SK-N-MC (cell line): ENCODE measurements around the gene AUTS2.

Source experiments
- DNase-seq: peaks from one replicate; pipeline ENCODE4 v3.0.0-alpha.2; 2011; ENCODE audit warnings: low read depth, low spot score
- H3K27ac ChIP-seq: fragments of 200-600 bp; sonication (generic); 2 replicates; pipeline ENCODE4 v1.5.1; 2016; ENCODE audit warnings: mixed run types
- H3K36me3 ChIP-seq: fragments of 200-600 bp; sonication (generic); 2 replicates; pipeline ENCODE4 v1.6.1; 2017; ENCODE audit warnings: antibody characterized with exemption, low read length, mixed read lengths; ENCODE audit not compliant: insufficient read depth
- H3K4me3 ChIP-seq: fragments of 200-600 bp; sonication (generic); 2 replicates; pipeline ENCODE4 v1.5.1; 2016
- H3K9ac ChIP-seq: fragments of 200-600 bp; sonication (generic); 2 replicates; pipeline ENCODE4 v1.8.0; 2017; ENCODE audit warnings: mixed run types, mixed read lengths; ENCODE audit not compliant: insufficient read length
- H3K9me3 ChIP-seq: fragments of 200-600 bp; sonication (generic); 2 replicates; pipeline ENCODE4 v1.6.1; 2017; ENCODE audit warnings: low read depth, mild to moderate bottlenecking, antibody characterized with exemption, low read length, moderate library complexity, mixed read lengths
- EZH2 ChIP-seq: fragments of 200-600 bp; sonication (generic); IDR thresholded peaks from one replicate; pipeline ENCODE4 v1.6.1; 2017; ENCODE audit warnings: antibody characterized with exemption
- FOXP2 ChIP-seq: optimal IDR thresholded peaks from 2 replicates; pipeline ENCODE3; 2011; ENCODE audit warnings: mild to moderate bottlenecking, moderate library complexity; ENCODE audit not compliant: insufficient read depth; ENCODE audit errors: extremely low read length, control extremely low read depth
- POLR2AphosphoS5 ChIP-seq: IDR thresholded peaks from 2 replicates; pipeline ENCODE4 v1.6.1; 2012; ENCODE audit warnings: mild to moderate bottlenecking, low read depth, low read length, borderline replicate concordance

Gene AUTS2

GRCh38 chr7:70384024-70384423 lies 785.7 kb downstream of the AUTS2 start:
- no peak overlapping the region for H3K9ac ChIP-seq
- no peaks in the 10 kb centered on the region for H3K9me3 ChIP-seq
- no peaks in the 10 kb centered on the region for H3K36me3 ChIP-seq
- no peak for TF ChIP-seq EZH2
- TF ChIP-seq POLR2AphosphoS5 = no peak
- no peak for TF ChIP-seq FOXP2
- DNase-seq = no peak
- no peak overlapping the region for H3K27ac ChIP-seq
- H3K4me3 ChIP-seq = no peak overlapping the region

- DNase-seq = no peak
Measured at GRCh38 chr7:70384891-70385290, 786.6 kb downstream of the AUTS2 start.

DNA sequence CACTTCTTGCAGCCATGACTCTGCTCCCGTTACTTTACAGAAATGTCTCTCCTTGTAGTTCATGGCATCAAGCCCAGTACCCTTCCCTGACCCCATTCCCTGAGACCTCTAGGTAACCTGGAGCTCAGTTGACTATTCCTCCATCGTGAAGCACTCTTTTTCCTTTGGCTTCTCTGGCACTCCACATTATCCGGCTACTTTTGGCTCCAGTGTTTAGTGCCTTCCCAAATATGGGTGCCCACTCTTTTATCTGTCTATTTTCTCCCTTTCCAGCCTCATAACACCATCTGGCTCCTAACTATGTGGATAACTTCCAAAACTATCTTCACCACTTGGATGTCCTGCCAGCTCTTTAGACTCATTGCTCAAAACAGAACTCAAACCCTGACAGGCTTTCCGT lies 788.9 kb downstream of the AUTS2 start:
- TF ChIP-seq EZH2 (no peak), FOXP2 (no peak), POLR2AphosphoS5 (no peak)
- no peak for DNase-seq
- no peaks in the 10 kb centered on the region for H3K36me3 ChIP-seq
- H3K9me3 ChIP-seq = no peaks in the 10 kb centered on the region
- H3K27ac ChIP-seq = no peak overlapping the region
- H3K9ac ChIP-seq = no peak overlapping the region
- no peak overlapping the region for H3K4me3 ChIP-seq

More at GRCh38 chr7:70384891-70385290, 786.6 kb downstream of the AUTS2 start:
- H3K9me3 ChIP-seq = no peaks in the 10 kb centered on the region
- no peaks in the 10 kb centered on the region for H3K36me3 ChIP-seq
- TF ChIP-seq FOXP2 (no peak), POLR2AphosphoS5 (no peak), EZH2 (no peak)
- H3K27ac ChIP-seq = no peak overlapping the region
- no peak overlapping the region for H3K4me3 ChIP-seq
- H3K9ac ChIP-seq = no peak overlapping the region

- no peak for DNase-seq
- Histone ChIP-seq H3K9me3 (no peaks in the 10 kb centered on the region), H3K27ac (no peak overlapping the region), H3K4me3 (no peak overlapping the region), H3K9ac (no peak overlapping the region), H3K36me3 (no peaks in the 10 kb centered on the region)
- TF ChIP-seq EZH2 = no peak
- TF ChIP-seq POLR2AphosphoS5 = no peak
- no peak for TF ChIP-seq FOXP2
Measured at GRCh38 chr7:70389531-70390151, 791.4 kb downstream of the AUTS2 start.

- Histone ChIP-seq H3K9me3 (no peaks in the 10 kb centered on the region), H3K27ac (no peak overlapping the region), H3K4me3 (no peak overlapping the region), H3K9ac (no peak overlapping the region), H3K36me3 (no peaks in the 10 kb centered on the region)
- no peak for TF ChIP-seq EZH2
- no peak for TF ChIP-seq FOXP2
- TF ChIP-seq POLR2AphosphoS5 = no peak
- no peak for DNase-seq
Measured at GRCh38 chr7:70390251-70390650, 792.0 kb downstream of the AUTS2 start.

GRCh38 chr7:70392256-70392876 lies 794.1 kb downstream of the AUTS2 start:
- no peak overlapping the region for H3K27ac ChIP-seq
- TF ChIP-seq POLR2AphosphoS5 (no peak), EZH2 (no peak), FOXP2 (no peak)
- no peaks in the 10 kb centered on the region for H3K9me3 ChIP-seq
- no peak overlapping the region for H3K4me3 ChIP-seq
- no peak overlapping the region for H3K9ac ChIP-seq
- no peak for DNase-seq
- no peaks in the 10 kb centered on the region for H3K36me3 ChIP-seq

DNA sequence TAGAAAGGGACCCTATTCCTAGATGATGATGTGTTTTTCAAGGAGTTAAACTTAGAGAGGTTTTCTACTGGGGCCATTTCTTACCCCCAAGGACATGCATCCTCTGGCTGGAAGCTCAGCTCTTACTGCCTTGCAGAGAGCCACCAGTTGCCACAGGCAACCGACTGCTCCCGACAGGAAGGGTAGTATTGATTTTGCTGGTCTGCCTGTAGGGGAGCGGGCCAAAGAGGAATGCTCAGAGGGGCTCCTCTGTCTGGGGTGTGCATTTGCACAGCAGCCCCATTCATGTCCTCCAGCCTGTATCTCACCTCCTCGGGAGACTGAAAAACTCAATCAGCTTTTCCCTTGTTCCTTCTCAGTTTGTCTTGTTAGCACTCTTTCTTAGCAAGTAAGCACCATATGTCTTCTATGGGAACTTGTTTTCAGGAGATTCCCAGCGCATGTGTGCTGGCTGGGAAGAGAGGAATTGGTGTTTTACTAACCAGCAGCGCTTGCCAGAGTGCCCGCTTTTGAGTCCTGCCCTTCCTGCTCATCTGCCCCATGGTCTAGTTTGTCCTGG lies 794.7 kb downstream of the AUTS2 start:
- H3K36me3 ChIP-seq = no peaks in the 10 kb centered on the region
- H3K4me3 ChIP-seq = no peak overlapping the region
- no peaks in the 10 kb centered on the region for H3K9me3 ChIP-seq
- H3K9ac ChIP-seq = no peak overlapping the region
- DNase-seq = no peak
- H3K27ac ChIP-seq = no peak overlapping the region
- TF ChIP-seq EZH2 (no peak), FOXP2 (no peak), POLR2AphosphoS5 (no peak)

DNA sequence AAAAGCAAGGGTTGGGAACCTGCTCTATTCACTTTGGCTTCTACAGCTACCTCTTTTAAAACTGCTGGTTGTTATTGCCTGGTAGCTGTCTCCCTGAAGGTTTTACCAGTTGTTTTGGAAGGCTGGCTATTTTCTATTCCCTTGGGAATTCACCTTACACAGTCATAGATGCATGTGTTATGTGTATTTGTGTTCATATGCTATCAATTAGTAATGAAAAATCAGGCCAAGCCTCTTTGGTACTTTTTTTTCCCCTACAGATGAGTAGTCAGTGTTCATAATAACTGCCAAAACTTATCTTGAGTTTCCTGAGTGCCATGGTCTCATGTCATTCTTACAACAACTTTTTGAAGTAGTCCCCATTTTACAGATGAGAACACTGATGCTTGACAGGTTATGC lies 795.7 kb downstream of the AUTS2 start:
- no peak for DNase-seq
- H3K9ac ChIP-seq = no peak overlapping the region
- no peaks in the 10 kb centered on the region for H3K9me3 ChIP-seq
- H3K4me3 ChIP-seq = no peak overlapping the region
- no peaks in the 10 kb centered on the region for H3K36me3 ChIP-seq
- TF ChIP-seq POLR2AphosphoS5 (no peak), FOXP2 (no peak), EZH2 (no peak)
- no peak overlapping the region for H3K27ac ChIP-seq
